IMR-90 (cell line): ENCODE results near the gene TRAPPC12. TPM values are rescaled to one million over a fixed set of nuclear protein-coding genes. Genes with fewer than 3 reads are reported as not detected.

Experiments
- ATAC-seq: fragments of 200-7000 bp; cut with Tn5 transposase; 2 replicates; pipeline ENCODE4 v1.9.1; 2020; ENCODE audit warnings: low read depth, mild to moderate bottlenecking, moderate library complexity
- BruUV-seq: library from RNA; stranded (reverse); fragments of 400-500 nt; replicated peaks from 2 replicates; lab custom pipeline; 2021; lab: Mats Ljungman, UMichigan
- CTCF ChIA-PET: fragments of 300-600 bp; formaldehyde crosslinking; extraction: SDS; loops from one replicate; lab custom pipeline; 2021; ENCODE audit warnings: antibody characterized with exemption; lab: Yijun Ruan, JAX
- POLR2A ChIA-PET: fragments of 300-600 bp; sonication (Branson Sonifier 250); formaldehyde crosslinking; loops from one replicate; lab custom pipeline; 2022; ENCODE audit warnings: antibody characterized with exemption; ENCODE audit not compliant: unreplicated experiment; lab: Charles Lee
- DNase-seq: peaks from one replicate; pipeline ENCODE4 v3.0.0; 2013
- H2AFZ ChIP-seq: replicated peaks from 2 replicates; pipeline ENCODE3; 2013; ENCODE audit warnings: low read length, mild to moderate bottlenecking; ENCODE audit not compliant: poor library complexity
- H2AK5ac ChIP-seq: 2 replicates; pipeline ENCODE4 v1.6.1; 2013; ENCODE audit warnings: low read depth, low read length, inconsistent platforms
- H2AK9ac ChIP-seq: replicated peaks from 2 replicates; pipeline ENCODE3; 2013; ENCODE audit warnings: mild to moderate bottlenecking, low read depth, low read length, moderate library complexity; ENCODE audit not compliant: poor library complexity
- H2BK120ac ChIP-seq: 2 replicates; pipeline ENCODE4 v1.6.1; 2013; ENCODE audit warnings: low read depth, low read length, inconsistent platforms
- H2BK15ac ChIP-seq: 3 replicates; pipeline ENCODE4 v1.6.1; 2013; ENCODE audit warnings: low read depth, low read length, inconsistent platforms
- H2BK20ac ChIP-seq: 2 replicates; pipeline ENCODE4 v1.6.1; 2013; ENCODE audit warnings: low read depth, mild to moderate bottlenecking, inconsistent platforms, low read length, moderate library complexity
- H2BK5ac ChIP-seq: 2 replicates; pipeline ENCODE4 v1.6.1; 2013; ENCODE audit warnings: mild to moderate bottlenecking, low read depth, low read length, inconsistent platforms; ENCODE audit not compliant: poor library complexity, severe bottlenecking
- H3K14ac ChIP-seq: replicated peaks from 2 replicates; pipeline ENCODE4 v1.6.1; 2013; ENCODE audit warnings: low read depth, low read length, inconsistent platforms
- H3K18ac ChIP-seq: 2 replicates; pipeline ENCODE4 v1.6.1; 2013; ENCODE audit warnings: low read depth, low read length, control low read depth
- H3K23ac ChIP-seq: 2 replicates; pipeline ENCODE4 v1.6.1; 2013; ENCODE audit warnings: low read depth, low read length, inconsistent platforms
- H3K27ac ChIP-seq: 2 replicates; pipeline ENCODE4 v1.5.1; 2013; ENCODE audit warnings: mild to moderate bottlenecking, control low read depth, low read length; ENCODE audit not compliant: insufficient read depth
- H3K27me3 ChIP-seq: 2 replicates; pipeline ENCODE4 v1.6.1; 2013; ENCODE audit warnings: low read length; ENCODE audit not compliant: control insufficient read depth, insufficient read depth
- H3K36me3 ChIP-seq: 2 replicates; pipeline ENCODE4 v1.6.1; 2013; ENCODE audit warnings: low read length, mixed read lengths; ENCODE audit not compliant: control insufficient read depth, insufficient read depth
- H3K4ac ChIP-seq: 2 replicates; pipeline ENCODE4 v1.6.1; 2013; ENCODE audit warnings: low read depth, low read length, inconsistent platforms
- H3K4me1 ChIP-seq: 2 replicates; pipeline ENCODE4 v1.6.1; 2013; ENCODE audit warnings: low read length, mixed read lengths; ENCODE audit not compliant: control insufficient read depth, insufficient read depth
- H3K4me2 ChIP-seq: 2 replicates; pipeline ENCODE4 v1.6.1; 2013; ENCODE audit warnings: low read depth, mild to moderate bottlenecking, control low read depth, low read length, moderate library complexity
- H3K4me3 ChIP-seq: 2 replicates; pipeline ENCODE4 v1.5.1; 2013; ENCODE audit warnings: low read depth, mild to moderate bottlenecking, control low read depth, low read length, moderate library complexity; ENCODE audit not compliant: insufficient read depth
- H3K56ac ChIP-seq: 2 replicates; pipeline ENCODE4 v1.6.1; 2013; ENCODE audit warnings: low read length, inconsistent platforms; ENCODE audit not compliant: insufficient read depth; ENCODE audit errors: extremely low read depth
- H3K79me1 ChIP-seq, 2 experiments: 2 replicates each; pipeline ENCODE4 v1.6.1; 2013; ENCODE audit warnings: low read length in 2 of 2, inconsistent platforms in 1 of 2, low read depth in 1 of 2
- H3K9ac ChIP-seq: 2 replicates; pipeline ENCODE4 v1.6.1; 2013; ENCODE audit warnings: low read depth, low read length, control low read depth
- H3K9me1 ChIP-seq: 2 replicates; pipeline ENCODE4 v1.6.1; 2013; ENCODE audit warnings: low read length, inconsistent platforms; ENCODE audit not compliant: insufficient read depth
- H3K9me3 ChIP-seq: 2 replicates; pipeline ENCODE4 v1.6.1; 2013; ENCODE audit warnings: low read length; ENCODE audit not compliant: control insufficient read depth, insufficient read depth
- H4K20me1 ChIP-seq: 2 replicates; pipeline ENCODE4 v1.6.1; 2013; ENCODE audit warnings: low read length, inconsistent platforms; ENCODE audit not compliant: insufficient read depth
- H4K5ac ChIP-seq: 2 replicates; pipeline ENCODE4 v1.6.1; 2013; ENCODE audit warnings: mild to moderate bottlenecking, low read depth, low read length, control low read depth
- H4K8ac ChIP-seq, 2 experiments: 2 replicates each; pipeline ENCODE4 v1.6.1; 2013; ENCODE audit warnings: low read depth in 2 of 2, low read length in 2 of 2, control low read depth in 1 of 2, inconsistent platforms in 1 of 2
- H4K91ac ChIP-seq: 2 replicates; pipeline ENCODE4 v1.6.1; 2013; ENCODE audit warnings: low read depth, low read length, inconsistent platforms; ENCODE audit not compliant: insufficient read depth
- CEBPB ChIP-seq: IDR thresholded peaks from 2 replicates; pipeline ENCODE4 v1.6.1; 2012; ENCODE audit warnings: low read depth, low read length, improper control_type of control experiment
- CHD1 ChIP-seq: IDR thresholded peaks from 2 replicates; pipeline ENCODE4 v1.6.1; 2012; ENCODE audit warnings: low read depth, low read length, improper control_type of control experiment
- ELK1 ChIP-seq: fragments of 150-350 bp; IDR thresholded peaks from 2 replicates; pipeline ENCODE4 v1.6.1; 2016; ENCODE audit warnings: low read depth, mild to moderate bottlenecking, low read length, moderate library complexity, borderline replicate concordance
- FOS ChIP-seq: fragments of 150-350 bp; IDR thresholded peaks from 2 replicates; pipeline ENCODE4 v1.6.1; 2016; ENCODE audit warnings: low read depth, low read length
- MAZ ChIP-seq: IDR thresholded peaks from 2 replicates; pipeline ENCODE4 v1.6.1; 2012; ENCODE audit warnings: low read depth, mild to moderate bottlenecking, low read length, improper control_type of control experiment, moderate library complexity, borderline replicate concordance
- POLR2A ChIP-seq: IDR thresholded peaks from 2 replicates; pipeline ENCODE4 v1.6.1; 2012; ENCODE audit warnings: mild to moderate bottlenecking, low read depth, low read length
- RAD21 ChIP-seq: IDR thresholded peaks from 2 replicates; pipeline ENCODE4 v1.6.1; 2012; ENCODE audit warnings: low read length, improper control_type of control experiment
- RCOR1 ChIP-seq: IDR thresholded peaks from 2 replicates; pipeline ENCODE4 v1.6.1; 2012; ENCODE audit warnings: mild to moderate bottlenecking, low read length, improper control_type of control experiment; ENCODE audit not compliant: insufficient replicate concordance
- RFX5 ChIP-seq: IDR thresholded peaks from 2 replicates; pipeline ENCODE4 v1.8.0; 2012; ENCODE audit warnings: low read depth, mild to moderate bottlenecking, low read length, moderate library complexity
- SMC3 ChIP-seq: fragments of 150-350 bp; IDR thresholded peaks from 2 replicates; pipeline ENCODE4 v1.6.1; 2016; ENCODE audit warnings: low read depth, mild to moderate bottlenecking, antibody characterized with exemption, low read length, moderate library complexity
- WGBS, 2 experiments: methylation state at CpG; one replicate each; pipeline versions ENCODE4 v1.1.5 to v1.1.7; 2013; ENCODE audit warnings: missing lambda C conversion rate in 2 of 2; ENCODE audit not compliant: insufficient read length in 1 of 2; ENCODE audit errors: extremely low coverage in 2 of 2; 5-methylcytosine and 5-hydroxymethylcytosine counted together
- dilution Hi-C: fragments of 300-500 bp; cut with HindIII; formaldehyde crosslinking; loops from one replicate; pipeline ENCODE4 v1.14.3; 2018; ENCODE audit warnings: low sequenced_read_pairs; ENCODE audit not compliant: unreplicated experiment
- in situ Hi-C: fragments of 300-500 bp; cut with MboI; formaldehyde crosslinking; loops from 3 replicates; pipeline ENCODE4 v1.14.3; 2019; ENCODE audit warnings: low sequenced_read_pairs, inconsistent platforms, mixed read lengths
- intact Hi-C: fragments of 100-400 bp; cut with micrococcal nuclease; formaldehyde crosslinking; loops from 2 replicates; pipeline ENCODE4 v1.10.0; 2022
- polyA plus RNA-seq, 3 experiments: library from polyadenylated mRNA; depleted of rRNA; stranded (reverse); fragments of >200 nt; gene quantifications; 2 replicates each; pipeline ENCODE4 v1.2.3, GENCODE V29; 2012; ENCODE audit warnings: low replicate concordance in 1 of 3
- total RNA-seq: library from RNA; depleted of rRNA; stranded (reverse); fragments of >200 nt; gene quantifications from 2 replicates; pipeline ENCODE4 v1.2.3, GENCODE V29; 2012

Gene TRAPPC12
- total and polyA plus RNA-seq, 2 of the 4 experiments (the other 2 are of a cell fraction) = 25.8 to 69.9 TPM

GRCh38 chr2:3494984-3495666, 115.6 kb downstream of the TRAPPC12 start:
- H3K79me1 ChIP-seq = no peaks in the 10 kb centered on the region
- ATAC-seq (no peak), DNase-seq (no peak)
- no peak overlapping the region for H2AFZ ChIP-seq
- H3K27me3 ChIP-seq = no peaks in the 10 kb centered on the region
- H3K4me1 ChIP-seq = peaks cover 6% of the 10 kb centered on the region; the same call in 1 of the 2 replicates
- H3K9ac ChIP-seq = no peak overlapping the region
- H4K8ac ChIP-seq = no peak overlapping the region
- no peak overlapping the region for H2BK20ac ChIP-seq
- no peak overlapping the region for H3K14ac ChIP-seq
- H2AK5ac ChIP-seq = no peak overlapping the region
- POLR2A ChIA-PET = no interaction called here
- peaks cover 11% of the 10 kb centered on the region; the same call in 1 of the 2 replicates for H3K9me1 ChIP-seq
- H2BK15ac ChIP-seq = no peak overlapping the region
- intact Hi-C loops (no loop called here), in situ Hi-C loops (no loop called here), dilution Hi-C loops (no loop called here)
- no peak overlapping the region for H3K27ac ChIP-seq
- no peak overlapping the region for H3K56ac ChIP-seq
- peaks cover 23% of the 10 kb centered on the region for H3K36me3 ChIP-seq
- no peak overlapping the region; the same call in 1 of the 2 replicates for H3K23ac ChIP-seq
- H3K4me2 ChIP-seq = no peak overlapping the region
- no peak overlapping the region for H3K4ac ChIP-seq
- no TSS peak for BruUV-seq
- 92% methylated on average over 9 of the region's 13 CpGs; no CpG with 5 or more reads in 1 of the 2 experiments for whole genome bisulfite sequencing, 2 experiments
- no peak overlapping the region for H3K4me3 ChIP-seq
- no peak for TF ChIP-seq MAZ
- TF ChIP-seq ELK1 = no peak
- TF ChIP-seq FOS = no peak
- TF ChIP-seq POLR2A = no peak
- no peak for TF ChIP-seq RCOR1
- no peak for TF ChIP-seq SMC3
- TF ChIP-seq RAD21 = no peak
- no peak for TF ChIP-seq CHD1
- no peak for TF ChIP-seq RFX5
- TF ChIP-seq CEBPB = no peak
- H3K18ac ChIP-seq = no peak overlapping the region
- no peak overlapping the region for H4K91ac ChIP-seq
- H4K5ac ChIP-seq = no peak overlapping the region
- H2BK120ac ChIP-seq = no peak overlapping the region
- H2BK5ac ChIP-seq = no peak overlapping the region
- no peak overlapping the region for H2AK9ac ChIP-seq
- H3K9me3 ChIP-seq = no peaks in the 10 kb centered on the region
- CTCF ChIA-PET = no interaction called here
- H4K20me1 ChIP-seq = no peaks in the 10 kb centered on the region
